ENCODE data around the gene GHSR. TPM values are rescaled to one million over a fixed set of nuclear protein-coding genes. Genes with fewer than 3 reads are reported as not detected.
A peak's percentile ranks its signal among the peaks of the same experiment; 100 is the strongest.

The GHSR gene
- total RNA-seq, 1 donor: not detected

DNA sequence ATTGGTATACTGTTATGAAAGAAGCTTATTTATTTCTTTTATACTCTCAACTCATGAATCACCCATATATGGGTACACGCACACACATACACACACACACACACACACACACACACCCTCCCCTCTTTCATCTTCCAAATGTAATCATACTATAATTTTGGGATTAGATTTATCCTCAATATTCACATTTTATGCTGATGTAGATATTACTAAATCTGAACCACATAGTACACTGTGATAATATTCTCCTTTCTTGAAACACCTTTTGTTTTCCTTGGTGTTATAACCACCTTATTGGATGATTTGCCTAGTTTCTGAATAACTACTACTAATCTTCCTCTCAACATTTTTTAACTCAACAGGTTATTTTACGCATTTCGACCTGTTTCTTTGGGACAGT, 8.1 kb upstream of the GHSR start:
- no peak overlapping the region for H3K4me3 ChIP-seq (ENCODE audit: low read depth, low read length)
- no peak for DNase-seq (ENCODE audit: low read depth)
- TF ChIP-seq, protein P1, sequence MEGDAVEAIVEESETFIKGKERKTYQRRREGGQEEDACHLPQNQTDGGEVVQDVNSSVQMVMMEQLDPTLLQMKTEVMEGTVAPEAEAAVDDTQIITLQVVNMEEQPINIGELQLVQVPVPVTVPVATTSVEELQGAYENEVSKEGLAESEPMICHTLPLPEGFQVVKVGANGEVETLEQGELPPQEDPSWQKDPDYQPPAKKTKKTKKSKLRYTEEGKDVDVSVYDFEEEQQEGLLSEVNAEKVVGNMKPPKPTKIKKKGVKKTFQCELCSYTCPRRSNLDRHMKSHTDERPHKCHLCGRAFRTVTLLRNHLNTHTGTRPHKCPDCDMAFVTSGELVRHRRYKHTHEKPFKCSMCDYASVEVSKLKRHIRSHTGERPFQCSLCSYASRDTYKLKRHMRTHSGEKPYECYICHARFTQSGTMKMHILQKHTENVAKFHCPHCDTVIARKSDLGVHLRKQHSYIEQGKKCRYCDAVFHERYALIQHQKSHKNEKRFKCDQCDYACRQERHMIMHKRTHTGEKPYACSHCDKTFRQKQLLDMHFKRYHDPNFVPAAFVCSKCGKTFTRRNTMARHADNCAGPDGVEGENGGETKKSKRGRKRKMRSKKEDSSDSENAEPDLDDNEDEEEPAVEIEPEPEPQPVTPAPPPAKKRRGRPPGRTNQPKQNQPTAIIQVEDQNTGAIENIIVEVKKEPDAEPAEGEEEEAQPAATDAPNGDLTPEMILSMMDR (IDR thresholded peaks at IDR 0.05; ENCODE audit: insufficient read depth, low read length): no peak

DNA sequence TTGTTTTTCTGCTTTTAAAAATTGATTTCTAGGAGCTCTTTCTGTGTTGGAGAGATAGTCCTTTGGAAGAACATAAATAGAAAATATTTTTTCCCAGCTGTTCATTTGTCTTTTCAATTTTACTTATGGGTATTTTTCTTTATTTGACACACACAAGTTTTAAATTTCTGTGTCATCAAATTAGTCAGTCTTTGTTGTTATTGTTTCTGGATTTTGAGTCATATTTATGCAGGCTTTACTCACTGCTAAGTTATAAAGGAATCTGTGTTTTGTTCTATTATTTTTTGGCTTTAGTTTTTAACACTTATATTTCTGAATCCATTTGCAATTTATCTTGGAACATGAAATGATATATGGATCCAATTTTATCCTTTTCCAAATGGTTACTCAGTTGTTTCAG, 5.9 kb upstream of the GHSR start:
- TF ChIP-seq, protein P1 (IDR thresholded peaks at IDR 0.05; ENCODE audit: insufficient read depth, low read length): no peak
- H3K4me3 ChIP-seq (ENCODE audit: low read depth, low read length): no peak overlapping the region
- no peak for DNase-seq (ENCODE audit: low read depth)

DNA sequence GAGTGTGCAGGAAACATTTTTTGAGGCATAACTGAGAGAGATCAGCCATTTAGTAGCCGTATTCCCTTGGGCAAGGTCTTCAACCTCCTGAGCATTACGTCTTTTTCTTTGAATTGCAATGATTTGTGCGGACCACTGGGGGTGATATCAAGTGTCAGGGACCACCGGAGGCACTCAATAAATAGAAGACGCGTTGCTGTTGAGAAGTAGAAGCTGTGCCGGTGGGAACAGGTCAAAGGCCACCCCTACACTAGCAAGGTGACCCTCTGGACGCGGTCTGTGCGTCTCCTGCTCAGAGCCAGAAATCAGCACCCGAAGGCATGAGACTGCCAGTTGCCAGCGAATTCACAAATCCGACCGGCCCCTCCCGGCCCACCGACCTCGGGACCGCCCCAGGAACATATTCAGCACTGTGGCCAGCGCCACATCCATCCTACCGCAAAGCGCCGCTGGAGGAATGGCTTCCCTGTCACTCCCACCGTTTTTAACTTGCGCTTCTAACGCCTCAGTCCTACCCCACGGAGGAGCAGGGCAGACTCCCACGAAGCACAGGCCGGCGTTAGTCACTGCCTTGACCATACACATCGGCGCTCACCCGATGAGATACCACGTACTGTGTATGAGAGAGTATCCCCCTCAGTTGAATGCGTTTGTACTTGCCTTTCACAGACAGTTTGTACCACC, 1.4 kb upstream of the GHSR start:
- H3K4me3 ChIP-seq (ENCODE audit: low read depth, low read length): peak overlapping the region; percentile 28
- peak; percentile 32 for DNase-seq (ENCODE audit: low read depth)
- TF ChIP-seq, protein P1 (IDR thresholded peaks at IDR 0.05; ENCODE audit: insufficient read depth, low read length): no peak

DNA sequence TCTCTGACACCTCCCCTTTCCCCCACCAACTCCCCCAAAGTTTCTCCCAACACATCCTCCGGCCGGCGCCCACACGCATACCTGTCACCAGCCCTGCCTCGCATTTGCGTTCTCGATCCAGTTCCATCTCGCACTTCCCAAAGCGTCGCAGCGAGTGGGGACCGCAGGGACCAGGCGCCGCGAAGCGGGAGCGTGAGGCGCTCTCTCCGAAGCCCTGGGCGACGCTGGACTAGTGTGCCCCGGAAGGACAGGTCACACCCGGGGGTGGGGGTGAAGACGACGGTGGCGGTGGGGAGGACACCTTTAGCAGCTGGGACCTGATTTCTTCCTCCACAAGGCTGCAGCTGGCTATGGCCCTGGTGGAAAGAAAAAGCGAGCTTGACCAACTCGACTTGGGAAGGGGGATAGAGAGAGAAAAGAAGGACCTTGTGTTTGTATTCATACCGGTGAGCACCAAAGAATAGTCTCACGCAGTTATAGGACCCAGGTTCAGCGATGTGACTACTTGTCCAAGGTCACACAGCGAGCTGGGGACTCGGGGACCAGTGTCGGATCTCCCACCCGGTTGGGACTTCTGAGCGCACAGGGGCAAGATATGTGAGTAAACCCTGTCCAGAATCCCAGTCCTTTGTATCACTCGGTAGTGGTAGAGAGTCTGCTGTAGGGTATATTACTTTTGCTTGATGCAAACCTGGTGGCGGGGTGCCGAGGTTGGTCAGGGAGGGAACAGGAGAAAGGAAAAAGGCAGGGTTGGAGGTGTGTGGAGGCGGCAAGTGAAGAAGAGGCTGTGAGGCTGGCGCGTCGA, 607 bp upstream of the GHSR start:
- no peak for DNase-seq (ENCODE audit: low read depth)
- TF ChIP-seq, protein P1 (IDR thresholded peaks at IDR 0.05; ENCODE audit: insufficient read depth, low read length): no peak
- H3K4me3 ChIP-seq (ENCODE audit: low read depth, low read length): no peak overlapping the region

DNA sequence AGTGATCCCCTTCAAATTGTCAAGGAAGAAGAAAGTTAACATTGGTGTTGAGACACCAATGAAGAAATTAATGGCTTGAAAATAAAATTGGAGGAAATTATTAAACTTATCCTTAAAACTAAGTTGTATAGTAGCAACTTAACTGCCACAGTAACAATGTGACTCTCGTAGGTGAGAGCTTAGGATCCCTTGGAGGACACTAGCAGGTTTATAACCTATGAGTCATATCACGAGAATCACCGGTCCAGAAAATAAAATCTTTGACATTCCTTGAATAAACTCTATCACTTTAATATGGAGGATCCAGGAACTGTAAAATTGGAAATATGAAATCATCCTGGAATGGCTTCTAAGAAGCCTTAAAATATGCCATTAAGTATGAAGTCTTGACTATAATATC, 2.1 kb downstream of the GHSR start:
- TF ChIP-seq, protein P1 (IDR thresholded peaks at IDR 0.05; ENCODE audit: insufficient read depth, low read length): no peak
- H3K4me3 ChIP-seq (ENCODE audit: low read depth, low read length): no peak overlapping the region
- no peak for DNase-seq (ENCODE audit: low read depth)

DNA sequence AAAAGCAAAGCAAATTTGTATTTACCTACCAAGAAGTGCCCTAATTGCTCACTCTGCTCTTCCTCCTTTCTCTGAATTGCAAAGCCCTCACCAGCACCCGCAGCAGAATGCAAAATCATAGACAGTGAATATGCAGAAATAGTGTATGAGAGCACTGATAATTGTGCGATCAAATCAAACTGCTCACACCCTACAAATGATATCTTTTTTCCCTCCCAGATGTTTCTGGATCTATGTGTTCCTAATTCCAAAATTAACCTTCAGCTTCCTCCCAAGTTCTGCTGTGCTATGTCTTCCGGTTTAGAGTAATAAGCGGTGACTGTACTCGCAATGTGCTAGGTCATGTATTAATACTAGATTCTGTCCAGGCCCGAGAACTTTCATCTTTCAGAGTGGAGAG, 3.4 kb downstream of the GHSR start:
- DNase-seq (ENCODE audit: low read depth): no peak
- TF ChIP-seq, protein P1 (IDR thresholded peaks at IDR 0.05; ENCODE audit: insufficient read depth, low read length): no peak
- H3K4me3 ChIP-seq (ENCODE audit: low read depth, low read length): no peak overlapping the region
